ENCODE measurements around the gene ADGRF5. TPM values are rescaled to one million over a fixed set of nuclear protein-coding genes. Genes with fewer than 3 reads are reported as not detected.

Gene ADGRF5
- total and polyA plus RNA-seq, 10 of the 15 experiments (the other 5 are each of a cell fraction or from before 2014, with no cell fraction given): 0.01 to 0.13 TPM; not detected in 8

DNA sequence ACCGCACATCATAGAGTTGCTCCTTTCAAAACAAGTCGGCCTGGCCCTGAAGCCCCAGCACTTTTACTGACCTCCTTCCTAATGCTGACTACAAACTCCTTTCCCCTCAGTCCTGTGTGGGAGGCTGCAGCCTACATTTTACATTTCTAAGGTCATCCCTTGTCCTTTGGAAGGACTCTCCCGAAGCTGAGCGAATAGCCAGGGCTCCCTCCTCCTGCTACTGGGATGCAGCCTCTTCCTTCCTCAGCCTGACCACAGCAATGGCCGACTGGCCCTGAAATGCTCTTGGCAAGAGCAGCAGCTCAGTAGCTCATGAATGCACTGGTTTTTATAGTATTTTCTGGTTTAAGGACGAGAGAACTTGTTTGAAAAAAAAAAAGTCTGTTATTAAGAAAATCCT is 679 bp downstream of the ADGRF5 start:
- intact Hi-C loops (cut with micrococcal nuclease; ENCODE audit: unreplicated experiment) (no loop called here), in situ Hi-C loops (cut with MboI) (no loop called here)
- ChIA-PET CTCF (no interaction called here), POLR2A (no interaction called here), RAD21 (ENCODE audit: unreplicated experiment) (no interaction called here), SMC1A (ENCODE audit: uncharacterized antibody, unreplicated experiment) (interaction anchor here (1.5 kb wide), 1 partner anchor 11 kb away, joined by 3 read pairs; no protein-coding TSS in a partner anchor)
- H3K4me3 ChIP-seq: no peak overlapping the region
- TF ChIP-seq NRF1 (conservative IDR thresholded peaks at IDR 0.05; ENCODE audit: low read depth, low read length) (no peak), EED (IDR thresholded peaks at IDR 0.05; ENCODE audit: low read depth) (no peak), SP1 (IDR thresholded peaks at IDR 0.05; ENCODE audit: low read depth, low read length) (no peak), HDGF (IDR thresholded peaks at IDR 0.05) (no peak), CBFB (IDR thresholded peaks at IDR 0.05; ENCODE audit: low read depth) (no peak), RAD21 (IDR thresholded peaks at IDR 0.05; ENCODE audit: insufficient read depth, low read depth, low read length) (no peak), NBN (IDR thresholded peaks at IDR 0.05) (no peak), CHD2 (IDR thresholded peaks at IDR 0.05; ENCODE audit: borderline replicate concordance, low read depth, low read length) (no peak), ZNF217 (IDR thresholded peaks at IDR 0.05) (no peak), EGR1 (IDR thresholded peaks at IDR 0.05; ENCODE audit: borderline replicate concordance in 1 of 2, low read depth in 2 of 2, low read length in 2 of 2) (no peak), NFYB (IDR thresholded peaks at IDR 0.05; ENCODE audit: insufficient read depth, low read depth, low read length) (no peak)
- TF ChIP-seq, protein P1, sequence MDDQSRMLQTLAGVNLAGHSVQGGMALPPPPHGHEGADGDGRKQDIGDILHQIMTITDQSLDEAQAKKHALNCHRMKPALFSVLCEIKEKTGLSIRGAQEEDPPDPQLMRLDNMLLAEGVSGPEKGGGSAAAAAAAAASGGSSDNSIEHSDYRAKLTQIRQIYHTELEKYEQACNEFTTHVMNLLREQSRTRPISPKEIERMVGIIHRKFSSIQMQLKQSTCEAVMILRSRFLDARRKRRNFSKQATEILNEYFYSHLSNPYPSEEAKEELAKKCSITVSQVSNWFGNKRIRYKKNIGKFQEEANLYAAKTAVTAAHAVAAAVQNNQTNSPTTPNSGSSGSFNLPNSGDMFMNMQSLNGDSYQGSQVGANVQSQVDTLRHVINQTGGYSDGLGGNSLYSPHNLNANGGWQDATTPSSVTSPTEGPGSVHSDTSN (IDR thresholded peaks at IDR 0.05; ENCODE audit: insufficient replicate concordance, low read depth, low read length): no peak
- TF ChIP-seq, protein P2, sequence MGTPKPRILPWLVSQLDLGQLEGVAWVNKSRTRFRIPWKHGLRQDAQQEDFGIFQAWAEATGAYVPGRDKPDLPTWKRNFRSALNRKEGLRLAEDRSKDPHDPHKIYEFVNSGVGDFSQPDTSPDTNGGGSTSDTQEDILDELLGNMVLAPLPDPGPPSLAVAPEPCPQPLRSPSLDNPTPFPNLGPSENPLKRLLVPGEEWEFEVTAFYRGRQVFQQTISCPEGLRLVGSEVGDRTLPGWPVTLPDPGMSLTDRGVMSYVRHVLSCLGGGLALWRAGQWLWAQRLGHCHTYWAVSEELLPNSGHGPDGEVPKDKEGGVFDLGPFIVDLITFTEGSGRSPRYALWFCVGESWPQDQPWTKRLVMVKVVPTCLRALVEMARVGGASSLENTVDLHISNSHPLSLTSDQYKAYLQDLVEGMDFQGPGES (IDR thresholded peaks at IDR 0.05): no peak
- ATAC-seq (no peak), FAIRE-seq (no peak), DNase-seq (ENCODE audit: low read depth, low spot score) (no peak)
- no peaks in the 10 kb centered on the region for H4K20me1 ChIP-seq (ENCODE audit: control insufficient read depth, insufficient read depth)
- WGBS (ENCODE audit: insufficient coverage, insufficient replicate concordance, low lambda C conversion rate, missing lambda C conversion rate): 1% methylated on average over 6 of the region's 6 CpGs
- no peaks in the 10 kb centered on the region for H3K9me3 ChIP-seq (replicated peaks; ENCODE audit: control insufficient read depth, insufficient read depth, low read length)
- H3K79me2 ChIP-seq (ENCODE audit: control insufficient read depth, insufficient read depth, low read length): no peaks in the 10 kb centered on the region
- no peaks in the 10 kb centered on the region for H3K27me3 ChIP-seq (replicated peaks in 1 of 2; ENCODE audit: control insufficient read depth in 2 of 2, insufficient read depth in 2 of 2, low read length in 1 of 2)
- no peak overlapping the region for H2AFZ ChIP-seq (ENCODE audit: control insufficient read depth, low read depth, low read length)
- H3K4me1 ChIP-seq (ENCODE audit: control insufficient read depth, insufficient read depth, low read length): no peaks in the 10 kb centered on the region
- H3K4me2 ChIP-seq (ENCODE audit: control insufficient read depth, insufficient read depth): no peak overlapping the region
- BruUV-seq (replicated peaks): no TSS peak
- H3K27ac ChIP-seq (ENCODE audit: control insufficient read depth, insufficient read depth): no peak overlapping the region
- H3K9ac ChIP-seq (ENCODE audit: control insufficient read depth, insufficient read depth, low read length): no peak overlapping the region
- H3K36me3 ChIP-seq (ENCODE audit: control insufficient read depth in 2 of 2, insufficient read depth in 2 of 2, low read length in 1 of 2): no peaks in the 10 kb centered on the region

Data from GM12878 (cell line).